Keratinocyte (primary cell): ENCODE results near the gene BORCS5. TPM values are rescaled to one million over a fixed set of nuclear protein-coding genes. Genes with fewer than 3 reads are reported as not detected.

Source experiments
- DNase-seq: peaks from one replicate; pipeline ENCODE4 v3.0.0-alpha.2; 2011; ENCODE audit warnings: low read depth, missing footprints, low spot score
- FAIRE-seq: peaks from 2 replicates; lab custom pipeline; 2011; peaks lifted over from hg19 to GRCh38; lab: Jason Lieb, UNC
- H2AFZ ChIP-seq: 2 replicates; pipeline ENCODE4 v1.6.0; 2012; ENCODE audit warnings: low read length, control low read depth, inconsistent platforms; ENCODE audit not compliant: control insufficient read depth
- H3K27ac ChIP-seq: 2 replicates; pipeline ENCODE4 v1.5.1; 2011; ENCODE audit warnings: low read length; ENCODE audit not compliant: control insufficient read depth, insufficient read depth
- H3K27me3 ChIP-seq: 3 replicates; pipeline ENCODE4 v1.6.0; 2011; ENCODE audit warnings: low read length; ENCODE audit not compliant: control insufficient read depth, insufficient read depth; ENCODE audit errors: extremely low read depth
- H3K36me3 ChIP-seq, 2 experiments: 2 replicates in 1 of 2; 3 replicates in 1 of 2; pipeline ENCODE4 v1.5.1; 2011; ENCODE audit warnings: low read length in 2 of 2, mild to moderate bottlenecking in 1 of 2; ENCODE audit not compliant: control insufficient read depth in 2 of 2, insufficient read depth in 2 of 2; ENCODE audit errors: extremely low read depth in 1 of 2
- H3K4me1 ChIP-seq: 3 replicates; pipeline ENCODE4 v1.5.1; 2011; ENCODE audit warnings: low read length; ENCODE audit not compliant: control insufficient read depth, insufficient read depth; ENCODE audit errors: extremely low read depth
- H3K4me2 ChIP-seq: 3 replicates; pipeline ENCODE4 v1.6.0; 2011; ENCODE audit warnings: low read depth, low read length; ENCODE audit not compliant: control insufficient read depth, insufficient read depth; ENCODE audit errors: extremely low read depth
- H3K4me3 ChIP-seq, 3 experiments: fragments of 200-600 bp in 1 of 3; sonication (generic) in 1 of 3; 2 replicates in 2 of 3; 3 replicates in 1 of 3; pipeline ENCODE4 v1.5.1; 2011 to 2016; ENCODE audit warnings: low read length in 3 of 3, mild to moderate bottlenecking in 3 of 3, control low read depth in 2 of 3, inconsistent platforms in 1 of 3, low read depth in 1 of 3, mixed read lengths in 1 of 3, mixed run types in 1 of 3, moderate library complexity in 1 of 3; ENCODE audit not compliant: control insufficient read depth in 2 of 3, insufficient read depth in 2 of 3; ENCODE audit errors: extremely low read depth in 1 of 3
- H3K79me2 ChIP-seq: 2 replicates; pipeline ENCODE4 v1.6.0; 2012; ENCODE audit warnings: low read length; ENCODE audit not compliant: control insufficient read depth, insufficient read depth
- H3K9ac ChIP-seq: 3 replicates; pipeline ENCODE4 v1.6.0; 2011; ENCODE audit warnings: low read length; ENCODE audit not compliant: control insufficient read depth, insufficient read depth; ENCODE audit errors: extremely low read depth
- H3K9me1 ChIP-seq: 3 replicates; pipeline ENCODE4 v1.6.0; 2011; ENCODE audit warnings: low read length; ENCODE audit not compliant: control insufficient read depth, insufficient read depth; ENCODE audit errors: extremely low read depth
- H3K9me3 ChIP-seq: 2 replicates; pipeline ENCODE4 v1.5.1; 2012; ENCODE audit warnings: low read depth, low read length; ENCODE audit not compliant: control insufficient read depth
- H4K20me1 ChIP-seq: 3 replicates; pipeline ENCODE4 v1.6.0; 2011; ENCODE audit warnings: low read length; ENCODE audit not compliant: control insufficient read depth, insufficient read depth; ENCODE audit errors: extremely low read depth
- CTCF ChIP-seq, 3 experiments: IDR thresholded peaks in 1 of 3; conservative IDR thresholded peaks in 1 of 3; optimal IDR thresholded peaks in 1 of 3; 2 replicates in 2 of 3; 3 replicates in 1 of 3; pipeline versions ENCODE3 to v1.5.1; 2011; ENCODE audit warnings: low read length in 3 of 3, mild to moderate bottlenecking in 3 of 3, moderate library complexity in 2 of 3, control low read depth in 1 of 3, inconsistent platforms in 1 of 3; ENCODE audit not compliant: insufficient read depth in 2 of 3; ENCODE audit errors: extremely low read depth in 1 of 3
- EZH2 ChIP-seq: IDR thresholded peaks from one replicate; pipeline ENCODE4 v1.6.1; 2012; ENCODE audit warnings: inconsistent platforms, mild to moderate bottlenecking, low read length, moderate library complexity
- dilution Hi-C: fragments of 300-500 bp; cut with MboI; formaldehyde crosslinking; loops from one replicate; pipeline ENCODE4 v1.7.0; 2020; ENCODE audit warnings: low sequenced_read_pairs; ENCODE audit not compliant: extremely low pct_ligation_motif_present
- polyA plus RNA-seq, 5 experiments: library from polyadenylated mRNA; depleted of rRNA in 3 of 5; stranded (reverse) in 3 of 5; stranded (forward) in 1 of 5; unstranded in 1 of 5; fragments of >200 nt; gene quantifications; 1 replicate in 1 of 5; 2 replicates in 3 of 5; 3 replicates in 1 of 5; pipeline versions ENCODE4 v1.2.1 to v1.2.3, GENCODE V29; 2011 to 2012; ENCODE audit warnings: missing spikeins in 2 of 5, low read depth in 1 of 5, low replicate concordance in 1 of 5

BORCS5 gene
- polyA plus RNA-seq, 1 donor (not counting 4 experiments of a cell fraction or from before 2014, with no cell fraction given): 5.4 TPM

DNA sequence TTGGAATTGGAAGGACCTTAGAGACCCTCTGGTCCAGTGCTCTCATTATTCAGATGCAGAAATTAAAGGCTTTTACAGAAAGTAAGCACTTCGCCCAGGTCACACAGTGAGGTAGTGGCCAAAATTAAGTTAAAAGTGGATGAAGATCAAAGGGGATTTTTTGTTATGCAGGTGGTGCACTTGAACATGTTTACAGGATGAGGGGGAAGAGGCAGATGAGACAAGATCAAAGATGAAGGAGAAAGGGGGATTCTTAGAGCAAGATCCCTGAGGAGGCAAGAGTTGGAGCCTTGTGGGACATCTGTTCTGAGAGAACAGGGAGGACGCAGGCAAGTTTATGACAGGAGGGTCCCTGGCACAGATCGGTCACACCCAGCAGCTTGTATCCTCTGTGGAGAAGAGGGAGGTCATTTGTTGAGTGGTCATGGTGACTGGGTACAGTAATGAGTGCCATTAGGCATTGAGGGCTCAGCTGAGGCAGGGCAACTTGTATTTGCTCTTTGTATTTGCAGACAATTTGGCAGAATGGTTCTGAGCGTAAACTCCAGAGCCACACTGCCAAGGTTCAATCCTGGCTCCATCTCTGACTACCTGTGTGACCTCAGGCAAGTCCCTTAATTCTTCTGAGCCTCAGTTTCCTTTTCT, 84.0 kb downstream of the BORCS5 start:
- no peaks in the 10 kb centered on the region for H4K20me1 ChIP-seq
- peak overlapping the region; percentile 10 for H3K27ac ChIP-seq
- dilution Hi-C loops: no loop called here
- H3K36me3 ChIP-seq: peaks cover 0 to 5% of the 10 kb centered on the region in 2 experiments
- H2AFZ ChIP-seq: no peak overlapping the region
- FAIRE-seq: no peak
- H3K27me3 ChIP-seq: no peaks in the 10 kb centered on the region
- DNase-seq: no peak
- H3K4me2 ChIP-seq: peak overlapping the region; percentile 6
- no peaks in the 10 kb centered on the region for H3K79me2 ChIP-seq
- TF ChIP-seq CTCF (optimal IDR thresholded peaks at IDR 0.05 in 1 of 3, IDR thresholded peaks at IDR 0.05 in 1 of 3, conservative IDR thresholded peaks at IDR 0.05 in 1 of 3; ENCODE audit: extremely low read depth in 1 of 3, insufficient read depth in 2 of 3, low read length in 3 of 3) (no peak), EZH2 (no peak)
- H3K9me3 ChIP-seq: no peaks in the 10 kb centered on the region
- H3K4me3 ChIP-seq: no peak overlapping the region
- peaks cover 40% of the 10 kb centered on the region for H3K4me1 ChIP-seq
- no peaks in the 10 kb centered on the region for H3K9me1 ChIP-seq
- H3K9ac ChIP-seq: no peak overlapping the region

DNA sequence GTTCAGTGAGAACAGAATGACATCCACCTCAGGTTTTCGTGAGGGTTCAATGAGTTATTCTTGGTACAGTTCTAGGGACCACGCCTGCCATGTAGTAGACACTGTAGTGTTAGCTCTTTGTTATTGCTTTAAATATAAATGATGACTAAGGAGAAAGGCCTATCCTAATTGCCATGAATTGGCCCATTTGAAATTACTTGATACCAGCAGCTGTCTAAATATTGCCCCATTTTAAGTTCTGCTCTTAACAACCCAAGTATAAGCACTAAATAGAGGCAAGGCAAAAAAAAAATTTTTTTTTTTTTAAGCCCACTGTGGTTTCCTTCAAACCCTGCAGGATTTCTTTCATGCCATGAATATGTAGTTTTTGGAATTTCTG, 84.5 kb downstream of the BORCS5 start:
- H3K4me1 ChIP-seq: peaks cover 45% of the 10 kb centered on the region
- TF ChIP-seq EZH2: no peak
- TF ChIP-seq CTCF (optimal IDR thresholded peaks at IDR 0.05 in 1 of 3, IDR thresholded peaks at IDR 0.05 in 1 of 3, conservative IDR thresholded peaks at IDR 0.05 in 1 of 3; ENCODE audit: extremely low read depth in 1 of 3, insufficient read depth in 2 of 3, low read length in 3 of 3): no peak
- H3K4me3 ChIP-seq: no peak overlapping the region
- H4K20me1 ChIP-seq: no peaks in the 10 kb centered on the region
- dilution Hi-C loops: no loop called here
- H3K9me1 ChIP-seq: no peaks in the 10 kb centered on the region
- H3K4me2 ChIP-seq: no peak overlapping the region
- no peak overlapping the region for H2AFZ ChIP-seq
- H3K9me3 ChIP-seq: no peaks in the 10 kb centered on the region
- FAIRE-seq (no peak), DNase-seq (no peak)
- H3K27me3 ChIP-seq: no peaks in the 10 kb centered on the region
- H3K27ac ChIP-seq: peak overlapping the region; percentile 72
- peak overlapping the region; percentile 23 for H3K9ac ChIP-seq
- H3K36me3 ChIP-seq: peaks cover 0 to 5% of the 10 kb centered on the region in 2 experiments
- H3K79me2 ChIP-seq: no peaks in the 10 kb centered on the region
